ENCODE measurements around the gene NKX2-2. TPM values are rescaled to one million over a fixed set of nuclear protein-coding genes. Genes with fewer than 3 reads are reported as not detected.

Gene NKX2-2
- total and polyA plus RNA-seq, 4 donors: not detected

DNA sequence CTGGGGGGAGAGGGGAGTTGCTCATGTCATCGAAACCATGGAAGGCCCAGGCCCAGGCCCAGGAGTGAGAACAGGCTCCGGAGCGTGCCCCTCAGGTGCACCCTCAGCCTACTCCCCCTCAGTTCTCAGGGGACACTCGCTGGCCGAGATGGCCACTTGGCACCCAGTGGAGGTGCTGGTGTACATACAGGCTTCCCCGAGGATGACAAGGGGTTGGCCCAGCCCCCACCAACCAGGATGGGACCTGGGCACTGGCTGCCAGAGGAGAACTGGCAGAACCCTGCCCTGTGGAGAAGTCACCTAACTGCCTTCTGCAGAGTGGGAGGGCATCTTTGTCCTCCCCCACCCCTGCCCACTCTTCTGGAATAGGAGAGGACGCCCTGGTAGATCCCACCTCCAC lies 9.5 kb downstream of the NKX2-2 start:
- H3K9ac ChIP-seq (ENCODE audit: low read depth in 1 of 2, low read length in 2 of 2): no peak overlapping the region
- peaks cover 8 to 28% (median 18%) of the 10 kb centered on the region in 4 donors for H3K4me1 ChIP-seq (ENCODE audit: control insufficient read depth in 4 of 4, insufficient read depth in 4 of 4, low read length in 3 of 4)
- no peaks in the 10 kb centered on the region for H3K36me3 ChIP-seq (ENCODE audit: control insufficient read depth in 4 of 4, insufficient read depth in 3 of 4, low read depth in 1 of 4, low read length in 3 of 4)
- no peaks in the 10 kb centered on the region for H3K9me3 ChIP-seq (ENCODE audit: control insufficient read depth in 4 of 4, low read length in 3 of 4)
- no peak overlapping the region for H3K4me3 ChIP-seq (ENCODE audit: low read depth in 1 of 3, low read length in 3 of 3)
- peaks cover 8 to 27% (median 13%) of the 10 kb centered on the region in 4 donors for H3K27me3 ChIP-seq (ENCODE audit: control insufficient read depth in 4 of 4, insufficient read depth in 4 of 4, low read length in 3 of 4)
- no peak for DNase-seq (ENCODE audit: low spot score)
- H3K27ac ChIP-seq (ENCODE audit: low read depth in 1 of 2, low read length in 2 of 2): no peak overlapping the region
- no peak for TF ChIP-seq TAF1 (conservative IDR thresholded peaks at IDR 0.05)
- 70% methylated on average over 7 of the region's 7 CpGs for WGBS

DNA sequence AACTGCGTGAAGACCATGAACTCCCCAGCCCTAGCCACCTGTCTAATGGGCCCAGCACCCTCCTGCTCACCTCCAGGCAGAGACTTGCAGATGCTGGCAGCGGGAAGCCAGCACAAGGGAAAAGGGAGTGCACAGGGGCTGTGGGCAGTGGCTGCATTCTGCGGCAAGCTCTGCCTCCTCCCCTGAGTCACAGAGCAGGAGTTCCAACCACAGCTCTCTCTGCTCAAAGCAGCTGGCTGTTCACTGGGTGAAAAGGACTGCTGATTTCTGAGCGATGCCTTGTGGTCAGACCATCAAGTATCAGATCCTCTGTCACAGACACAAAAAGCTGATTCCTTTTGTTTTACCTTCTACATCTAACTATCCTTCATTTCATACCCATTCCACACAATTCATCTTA lies 10.5 kb downstream of the NKX2-2 start:
- H3K9me3 ChIP-seq (ENCODE audit: control insufficient read depth in 4 of 4, low read length in 3 of 4): no peaks in the 10 kb centered on the region
- H3K27ac ChIP-seq (ENCODE audit: low read depth in 1 of 2, low read length in 2 of 2): no peak overlapping the region
- no peak overlapping the region for H3K9ac ChIP-seq (ENCODE audit: low read depth in 1 of 2, low read length in 2 of 2)
- DNase-seq (ENCODE audit: low spot score): no peak
- H3K4me3 ChIP-seq (ENCODE audit: low read depth in 1 of 3, low read length in 3 of 3): no peak overlapping the region
- WGBS: 83% methylated on average over 4 of the region's 4 CpGs
- no peak for TF ChIP-seq NR2F2 (IDR thresholded peaks at IDR 0.05)
- TF ChIP-seq, protein P1, sequence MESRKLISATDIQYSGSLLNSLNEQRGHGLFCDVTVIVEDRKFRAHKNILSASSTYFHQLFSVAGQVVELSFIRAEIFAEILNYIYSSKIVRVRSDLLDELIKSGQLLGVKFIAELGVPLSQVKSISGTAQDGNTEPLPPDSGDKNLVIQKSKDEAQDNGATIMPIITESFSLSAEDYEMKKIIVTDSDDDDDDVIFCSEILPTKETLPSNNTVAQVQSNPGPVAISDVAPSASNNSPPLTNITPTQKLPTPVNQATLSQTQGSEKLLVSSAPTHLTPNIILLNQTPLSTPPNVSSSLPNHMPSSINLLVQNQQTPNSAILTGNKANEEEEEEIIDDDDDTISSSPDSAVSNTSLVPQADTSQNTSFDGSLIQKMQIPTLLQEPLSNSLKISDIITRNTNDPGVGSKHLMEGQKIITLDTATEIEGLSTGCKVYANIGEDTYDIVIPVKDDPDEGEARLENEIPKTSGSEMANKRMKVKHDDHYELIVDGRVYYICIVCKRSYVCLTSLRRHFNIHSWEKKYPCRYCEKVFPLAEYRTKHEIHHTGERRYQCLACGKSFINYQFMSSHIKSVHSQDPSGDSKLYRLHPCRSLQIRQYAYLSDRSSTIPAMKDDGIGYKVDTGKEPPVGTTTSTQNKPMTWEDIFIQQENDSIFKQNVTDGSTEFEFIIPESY (IDR thresholded peaks at IDR 0.05): no peak
- TF ChIP-seq TAF1 (conservative IDR thresholded peaks at IDR 0.05): no peak
- no peak for TF ChIP-seq RAD21 (IDR thresholded peaks at IDR 0.05)
- TF ChIP-seq HNF4G (IDR thresholded peaks at IDR 0.05): no peak
- no peak for TF ChIP-seq JUND (IDR thresholded peaks at IDR 0.05)
- TF ChIP-seq, protein P2, sequence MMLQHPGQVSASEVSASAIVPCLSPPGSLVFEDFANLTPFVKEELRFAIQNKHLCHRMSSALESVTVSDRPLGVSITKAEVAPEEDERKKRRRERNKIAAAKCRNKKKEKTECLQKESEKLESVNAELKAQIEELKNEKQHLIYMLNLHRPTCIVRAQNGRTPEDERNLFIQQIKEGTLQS (IDR thresholded peaks at IDR 0.05): no peak
- no peak for TF ChIP-seq YY1 (IDR thresholded peaks at IDR 0.05)
- no peak for TF ChIP-seq RXRA (IDR thresholded peaks at IDR 0.05)
- TF ChIP-seq, protein P3, sequence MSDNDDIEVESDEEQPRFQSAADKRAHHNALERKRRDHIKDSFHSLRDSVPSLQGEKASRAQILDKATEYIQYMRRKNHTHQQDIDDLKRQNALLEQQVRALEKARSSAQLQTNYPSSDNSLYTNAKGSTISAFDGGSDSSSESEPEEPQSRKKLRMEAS (IDR thresholded peaks at IDR 0.05): no peak
- TF ChIP-seq SP1 (IDR thresholded peaks at IDR 0.05): no peak
- TF ChIP-seq FOXA1 (IDR thresholded peaks at IDR 0.05): no peak
- TF ChIP-seq GABPA (IDR thresholded peaks at IDR 0.05 in 1 of 2, conservative IDR thresholded peaks at IDR 0.05 in 1 of 2): no peak
- TF ChIP-seq, protein P4, sequence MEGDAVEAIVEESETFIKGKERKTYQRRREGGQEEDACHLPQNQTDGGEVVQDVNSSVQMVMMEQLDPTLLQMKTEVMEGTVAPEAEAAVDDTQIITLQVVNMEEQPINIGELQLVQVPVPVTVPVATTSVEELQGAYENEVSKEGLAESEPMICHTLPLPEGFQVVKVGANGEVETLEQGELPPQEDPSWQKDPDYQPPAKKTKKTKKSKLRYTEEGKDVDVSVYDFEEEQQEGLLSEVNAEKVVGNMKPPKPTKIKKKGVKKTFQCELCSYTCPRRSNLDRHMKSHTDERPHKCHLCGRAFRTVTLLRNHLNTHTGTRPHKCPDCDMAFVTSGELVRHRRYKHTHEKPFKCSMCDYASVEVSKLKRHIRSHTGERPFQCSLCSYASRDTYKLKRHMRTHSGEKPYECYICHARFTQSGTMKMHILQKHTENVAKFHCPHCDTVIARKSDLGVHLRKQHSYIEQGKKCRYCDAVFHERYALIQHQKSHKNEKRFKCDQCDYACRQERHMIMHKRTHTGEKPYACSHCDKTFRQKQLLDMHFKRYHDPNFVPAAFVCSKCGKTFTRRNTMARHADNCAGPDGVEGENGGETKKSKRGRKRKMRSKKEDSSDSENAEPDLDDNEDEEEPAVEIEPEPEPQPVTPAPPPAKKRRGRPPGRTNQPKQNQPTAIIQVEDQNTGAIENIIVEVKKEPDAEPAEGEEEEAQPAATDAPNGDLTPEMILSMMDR (IDR thresholded peaks at IDR 0.05; ENCODE audit: low read depth, low read length, missing input control): no peak
- no peak for TF ChIP-seq HNF4A (conservative IDR thresholded peaks at IDR 0.05)
- TF ChIP-seq, protein P5, sequence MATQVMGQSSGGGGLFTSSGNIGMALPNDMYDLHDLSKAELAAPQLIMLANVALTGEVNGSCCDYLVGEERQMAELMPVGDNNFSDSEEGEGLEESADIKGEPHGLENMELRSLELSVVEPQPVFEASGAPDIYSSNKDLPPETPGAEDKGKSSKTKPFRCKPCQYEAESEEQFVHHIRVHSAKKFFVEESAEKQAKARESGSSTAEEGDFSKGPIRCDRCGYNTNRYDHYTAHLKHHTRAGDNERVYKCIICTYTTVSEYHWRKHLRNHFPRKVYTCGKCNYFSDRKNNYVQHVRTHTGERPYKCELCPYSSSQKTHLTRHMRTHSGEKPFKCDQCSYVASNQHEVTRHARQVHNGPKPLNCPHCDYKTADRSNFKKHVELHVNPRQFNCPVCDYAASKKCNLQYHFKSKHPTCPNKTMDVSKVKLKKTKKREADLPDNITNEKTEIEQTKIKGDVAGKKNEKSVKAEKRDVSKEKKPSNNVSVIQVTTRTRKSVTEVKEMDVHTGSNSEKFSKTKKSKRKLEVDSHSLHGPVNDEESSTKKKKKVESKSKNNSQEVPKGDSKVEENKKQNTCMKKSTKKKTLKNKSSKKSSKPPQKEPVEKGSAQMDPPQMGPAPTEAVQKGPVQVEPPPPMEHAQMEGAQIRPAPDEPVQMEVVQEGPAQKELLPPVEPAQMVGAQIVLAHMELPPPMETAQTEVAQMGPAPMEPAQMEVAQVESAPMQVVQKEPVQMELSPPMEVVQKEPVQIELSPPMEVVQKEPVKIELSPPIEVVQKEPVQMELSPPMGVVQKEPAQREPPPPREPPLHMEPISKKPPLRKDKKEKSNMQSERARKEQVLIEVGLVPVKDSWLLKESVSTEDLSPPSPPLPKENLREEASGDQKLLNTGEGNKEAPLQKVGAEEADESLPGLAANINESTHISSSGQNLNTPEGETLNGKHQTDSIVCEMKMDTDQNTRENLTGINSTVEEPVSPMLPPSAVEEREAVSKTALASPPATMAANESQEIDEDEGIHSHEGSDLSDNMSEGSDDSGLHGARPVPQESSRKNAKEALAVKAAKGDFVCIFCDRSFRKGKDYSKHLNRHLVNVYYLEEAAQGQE (IDR thresholded peaks at IDR 0.05): no peak
- no peak for TF ChIP-seq EGR1 (IDR thresholded peaks at IDR 0.05; ENCODE audit: low read depth in 2 of 2)
- TF ChIP-seq FOXA2 (IDR thresholded peaks at IDR 0.05): no peak
- peaks cover 8 to 28% (median 18%) of the 10 kb centered on the region in 4 donors for H3K4me1 ChIP-seq (ENCODE audit: control insufficient read depth in 4 of 4, insufficient read depth in 4 of 4, low read length in 3 of 4)
- peaks cover 5 to 23% (median 12%) of the 10 kb centered on the region in 4 donors for H3K27me3 ChIP-seq (ENCODE audit: control insufficient read depth in 4 of 4, insufficient read depth in 4 of 4, low read length in 3 of 4)
- H3K36me3 ChIP-seq (ENCODE audit: control insufficient read depth in 4 of 4, insufficient read depth in 3 of 4, low read depth in 1 of 4, low read length in 3 of 4): no peaks in the 10 kb centered on the region

Data from liver (tissue), 9 donors.